Panc1 (cell line): Measurements from ENCODE around the gene SCUBE3.

Experiments used
- POLR2AphosphoS5 ChIP-seq: IDR thresholded peaks from 2 replicates; pipeline ENCODE4 v1.6.1; 2012; ENCODE audit warnings: mild to moderate bottlenecking, low read depth, low read length, moderate library complexity
- TF ChIP-seq, protein P1 (sequence below): fragments of 450-650 bp; IDR thresholded peaks from 2 replicates; pipeline ENCODE4 v1.5.1; 2017; ENCODE audit warnings: mild to moderate bottlenecking

DNA sequence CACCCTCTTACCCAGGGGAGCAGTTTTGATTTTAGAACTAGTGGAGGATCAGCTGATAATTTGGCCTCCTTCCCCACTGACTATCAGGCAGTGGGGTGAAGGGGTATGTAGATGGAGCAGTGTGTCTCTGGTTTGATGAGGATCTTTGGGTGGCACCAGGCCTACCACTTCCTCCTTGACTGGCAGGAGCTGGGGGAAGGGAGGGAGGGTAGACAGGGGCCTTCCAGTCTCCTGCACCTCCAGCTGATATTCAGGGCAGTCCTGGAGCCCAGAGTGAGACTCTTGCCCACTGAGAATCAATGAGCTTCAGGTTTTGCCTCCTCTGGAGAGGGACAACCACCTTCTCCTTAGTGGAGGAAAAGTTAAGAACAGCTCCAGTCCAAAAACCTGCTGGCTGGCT is 87.1 kb downstream of the SCUBE3 start:
- TF ChIP-seq, protein P1, sequence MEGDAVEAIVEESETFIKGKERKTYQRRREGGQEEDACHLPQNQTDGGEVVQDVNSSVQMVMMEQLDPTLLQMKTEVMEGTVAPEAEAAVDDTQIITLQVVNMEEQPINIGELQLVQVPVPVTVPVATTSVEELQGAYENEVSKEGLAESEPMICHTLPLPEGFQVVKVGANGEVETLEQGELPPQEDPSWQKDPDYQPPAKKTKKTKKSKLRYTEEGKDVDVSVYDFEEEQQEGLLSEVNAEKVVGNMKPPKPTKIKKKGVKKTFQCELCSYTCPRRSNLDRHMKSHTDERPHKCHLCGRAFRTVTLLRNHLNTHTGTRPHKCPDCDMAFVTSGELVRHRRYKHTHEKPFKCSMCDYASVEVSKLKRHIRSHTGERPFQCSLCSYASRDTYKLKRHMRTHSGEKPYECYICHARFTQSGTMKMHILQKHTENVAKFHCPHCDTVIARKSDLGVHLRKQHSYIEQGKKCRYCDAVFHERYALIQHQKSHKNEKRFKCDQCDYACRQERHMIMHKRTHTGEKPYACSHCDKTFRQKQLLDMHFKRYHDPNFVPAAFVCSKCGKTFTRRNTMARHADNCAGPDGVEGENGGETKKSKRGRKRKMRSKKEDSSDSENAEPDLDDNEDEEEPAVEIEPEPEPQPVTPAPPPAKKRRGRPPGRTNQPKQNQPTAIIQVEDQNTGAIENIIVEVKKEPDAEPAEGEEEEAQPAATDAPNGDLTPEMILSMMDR: no peak
- no peak for TF ChIP-seq POLR2AphosphoS5
